ENCODE measurements around the gene UVRAG. TPM values are rescaled to one million over a fixed set of nuclear protein-coding genes. Genes with fewer than 3 reads are reported as not detected.

UVRAG gene
- total and polyA plus RNA-seq, 4 donors, result 8.7 to 53.2 (median 18.3) TPM

DNA sequence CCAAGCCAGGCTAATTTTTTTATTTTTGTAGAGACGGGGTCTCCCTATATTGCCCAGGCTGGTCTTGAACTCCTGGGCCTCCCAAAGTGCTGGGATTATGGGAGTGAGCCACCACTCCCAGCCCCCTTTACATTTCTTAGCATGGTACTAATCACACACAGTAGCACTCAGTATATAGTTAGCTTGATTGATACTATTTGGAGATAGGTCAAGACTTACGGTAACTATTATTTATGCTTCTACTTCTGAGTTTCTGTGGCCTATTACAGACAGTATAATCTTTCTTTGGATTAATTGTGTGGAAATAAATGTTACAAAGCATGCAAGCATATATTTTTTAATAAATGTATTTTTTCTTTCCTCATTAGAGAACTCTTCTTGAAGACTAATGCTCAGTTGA is 192.2 kb downstream of the UVRAG start:
- 98 to 100% methylated on average over 2 of the region's 2 CpGs for WGBS, 2 donors

GRCh38 chr11:76008474-76008873 is 193.5 kb downstream of the UVRAG start:
- peaks cover 3 to 16% (median 7%) of the 10 kb centered on the region in 4 donors for H3K36me3 ChIP-seq (ENCODE audit: control insufficient read depth in 4 of 4, insufficient read depth in 4 of 4, low read length in 4 of 4)
- no peak overlapping the region for H3K9ac ChIP-seq (ENCODE audit: insufficient read depth in 1 of 2, low read length in 2 of 2)
- H3K4me3 ChIP-seq, result no peak overlapping the region
- ATAC-seq (ENCODE audit: insufficient read depth, low FRiP score), result no peak
- no peaks in the 10 kb centered on the region for H3K27me3 ChIP-seq (ENCODE audit: control insufficient read depth in 3 of 3, insufficient read depth in 3 of 3, low read length in 2 of 3)
- no peak for TF ChIP-seq CTCF (IDR thresholded peaks at IDR 0.05; ENCODE audit: control extremely low read depth, extremely low read depth)
- no peak overlapping the region for H3K27ac ChIP-seq (ENCODE audit: low read depth in 1 of 2, low read length in 1 of 2)
- 94 to 99% methylated on average over 2 of the region's 2 CpGs for WGBS, 2 donors
- H3K4me1 ChIP-seq (ENCODE audit: control insufficient read depth in 5 of 5, insufficient read depth in 5 of 5, low read length in 5 of 5), result no peaks in the 10 kb centered on the region
- H3K9me3 ChIP-seq (ENCODE audit: control insufficient read depth in 4 of 4, insufficient read depth in 3 of 4, low read length in 3 of 4), result no peaks in the 10 kb centered on the region
- DNase-seq, result no peak

More for the DNA sequence above, 192.2 kb downstream of the UVRAG start:
- Histone ChIP-seq H3K4me3 (no peak overlapping the region), H3K9me3 (ENCODE audit: control insufficient read depth in 4 of 4, insufficient read depth in 3 of 4, low read length in 3 of 4) (no peaks in the 10 kb centered on the region), H3K36me3 (ENCODE audit: control insufficient read depth in 4 of 4, insufficient read depth in 4 of 4, low read length in 4 of 4) (peaks cover 3 to 16% (median 7%) of the 10 kb centered on the region in 4 donors), H3K27me3 (ENCODE audit: control insufficient read depth in 3 of 3, insufficient read depth in 3 of 3, low read length in 2 of 3) (no peaks in the 10 kb centered on the region), H3K27ac (ENCODE audit: low read depth in 1 of 2, low read length in 1 of 2) (no peak overlapping the region), H3K9ac (ENCODE audit: insufficient read depth in 1 of 2, low read length in 2 of 2) (no peak overlapping the region), H3K4me1 (ENCODE audit: control insufficient read depth in 5 of 5, insufficient read depth in 5 of 5, low read length in 5 of 5) (no peaks in the 10 kb centered on the region)
- no peak for ATAC-seq (ENCODE audit: insufficient read depth, low FRiP score)
- no peak for DNase-seq
- TF ChIP-seq CTCF (IDR thresholded peaks at IDR 0.05; ENCODE audit: control extremely low read depth, extremely low read depth), result no peak

DNA sequence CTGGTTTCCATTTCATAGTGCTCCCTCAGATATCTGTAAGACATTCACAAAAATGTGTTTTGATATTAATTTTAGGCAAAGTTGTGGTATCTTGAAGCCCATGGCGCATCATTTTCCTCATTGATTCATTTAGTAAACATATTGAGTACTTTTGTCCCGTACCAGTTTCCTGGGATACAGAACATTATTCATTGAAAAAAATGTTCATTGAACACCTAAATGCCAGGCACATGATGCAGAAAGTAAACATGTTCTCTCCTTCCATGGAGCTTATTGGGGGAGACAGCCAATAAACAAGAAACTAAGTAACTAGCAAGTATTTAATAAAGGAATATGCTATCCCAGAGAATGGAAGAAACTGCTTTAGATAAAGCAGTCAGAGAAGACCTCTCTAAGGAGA is 195.0 kb downstream of the UVRAG start:
- H3K27ac ChIP-seq (ENCODE audit: low read depth in 1 of 2, low read length in 1 of 2), result no peak overlapping the region
- no peaks in the 10 kb centered on the region for H3K9me3 ChIP-seq (ENCODE audit: control insufficient read depth in 4 of 4, insufficient read depth in 3 of 4, low read length in 3 of 4)
- no peak for TF ChIP-seq CTCF (IDR thresholded peaks at IDR 0.05; ENCODE audit: control extremely low read depth, extremely low read depth)
- H3K27me3 ChIP-seq (ENCODE audit: control insufficient read depth in 3 of 3, insufficient read depth in 3 of 3, low read length in 2 of 3), result no peaks in the 10 kb centered on the region
- ATAC-seq (ENCODE audit: insufficient read depth, low FRiP score) (no peak), DNase-seq (no peak)
- WGBS, 2 donors, result 96 to 97% methylated on average over 2 of the region's 2 CpGs
- no peaks in the 10 kb centered on the region for H3K4me1 ChIP-seq (ENCODE audit: control insufficient read depth in 5 of 5, insufficient read depth in 5 of 5, low read length in 5 of 5)
- no peak overlapping the region for H3K4me3 ChIP-seq
- no peak overlapping the region for H3K9ac ChIP-seq (ENCODE audit: insufficient read depth in 1 of 2, low read length in 2 of 2)
- H3K36me3 ChIP-seq (ENCODE audit: control insufficient read depth in 4 of 4, insufficient read depth in 4 of 4, low read length in 4 of 4), result peaks cover 0 to 6% (median 4%) of the 10 kb centered on the region in 4 donors

DNA sequence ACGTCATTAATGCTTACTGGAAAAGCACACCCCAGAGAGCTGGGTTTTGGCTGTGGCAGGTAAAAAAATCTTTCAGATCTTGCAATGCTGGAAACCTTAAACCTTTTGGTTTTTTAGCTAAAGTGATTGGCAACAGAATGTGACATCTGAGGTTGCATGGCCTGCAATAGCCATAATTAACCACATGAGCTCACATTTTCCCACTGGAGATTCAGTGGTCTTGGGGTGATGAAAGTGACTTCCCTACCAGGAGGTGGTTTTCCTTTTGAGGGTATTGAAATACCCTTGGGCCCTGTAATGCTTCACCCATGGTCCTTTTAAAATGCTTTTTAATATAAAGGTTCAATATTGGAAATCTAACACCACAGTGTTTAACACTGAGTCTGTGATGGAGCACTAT is 198.5 kb downstream of the UVRAG start:
- ATAC-seq (ENCODE audit: insufficient read depth, low FRiP score), result no peak
- Histone ChIP-seq H3K27me3 (ENCODE audit: control insufficient read depth in 3 of 3, insufficient read depth in 3 of 3, low read length in 2 of 3) (no peaks in the 10 kb centered on the region), H3K4me1 (ENCODE audit: control insufficient read depth in 5 of 5, insufficient read depth in 5 of 5, low read length in 5 of 5) (no peaks in the 10 kb centered on the region), H3K4me3 (no peak overlapping the region), H3K27ac (ENCODE audit: low read depth in 1 of 2, low read length in 1 of 2) (no peak overlapping the region), H3K36me3 (ENCODE audit: control insufficient read depth in 4 of 4, insufficient read depth in 4 of 4, low read length in 4 of 4) (peaks cover 0 to 14% (median 4%) of the 10 kb centered on the region in 4 donors), H3K9ac (ENCODE audit: insufficient read depth in 1 of 2, low read length in 2 of 2) (no peak overlapping the region), H3K9me3 (ENCODE audit: control insufficient read depth in 4 of 4, insufficient read depth in 3 of 4, low read length in 3 of 4) (no peaks in the 10 kb centered on the region)
- WGBS, 2 donors, result 79 to 89% methylated on average over 1 of the region's 1 CpG
- TF ChIP-seq CTCF (IDR thresholded peaks at IDR 0.05; ENCODE audit: control extremely low read depth, extremely low read depth), result no peak
- DNase-seq, result no peak

All from lung (tissue), 12 donors.